NCI-H1694 (cell line): ENCODE data around the gene MUC15.
"Not testable (repeated sequence)": the region's sequence is repeated elsewhere in the genome, so short reads cannot be mapped to it uniquely, and the experiment has no call there.

Source experiments
- DNase-seq: peaks from one replicate; lab custom pipeline; 2025; lab: John Stamatoyannopoulos, UW

The MUC15 gene

DNA sequence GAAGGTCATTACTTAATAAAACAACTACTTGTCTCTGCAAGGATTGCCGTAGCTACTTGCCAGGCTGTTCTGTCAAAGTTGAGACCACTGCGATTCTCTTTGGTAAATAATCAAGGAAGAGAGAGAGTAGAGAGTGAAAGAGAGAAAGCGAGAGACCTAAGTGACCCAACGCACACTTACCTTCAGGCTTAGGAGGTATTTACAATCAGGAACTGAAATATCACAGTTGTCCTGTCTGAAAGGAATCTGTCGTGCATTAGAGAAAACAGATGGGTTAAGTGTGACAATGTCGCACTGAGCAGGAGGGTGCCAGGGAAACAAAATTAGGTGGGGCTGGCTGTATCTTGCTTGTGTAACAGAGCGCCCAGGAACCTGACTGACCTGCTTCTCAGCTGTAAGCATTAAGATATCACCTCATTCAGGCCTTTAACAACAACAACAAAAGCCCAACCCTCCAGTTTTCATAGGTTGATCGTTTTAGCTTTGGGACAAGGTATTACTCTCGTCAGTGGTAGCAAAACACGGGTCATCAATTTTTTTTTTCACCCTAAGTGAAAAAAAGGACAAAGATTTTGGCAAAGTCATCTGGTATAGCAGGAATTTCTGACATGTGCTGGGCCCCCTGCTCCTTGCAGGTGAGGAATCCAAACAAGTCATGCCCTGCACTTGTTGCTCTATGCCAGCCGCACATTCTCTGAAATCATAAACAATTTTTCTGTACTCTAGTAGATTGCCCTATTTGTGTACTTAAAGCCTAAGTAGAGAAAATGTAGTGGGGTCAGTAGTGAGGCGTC lies at the start of gene MUC15:
TSS of gene MUC15 (minus strand) at position 403 of the 794 bp plus-strand sequence. CDS start 5,169 bp downstream, outside the sequence.
- DNase-seq = no peak

DNA sequence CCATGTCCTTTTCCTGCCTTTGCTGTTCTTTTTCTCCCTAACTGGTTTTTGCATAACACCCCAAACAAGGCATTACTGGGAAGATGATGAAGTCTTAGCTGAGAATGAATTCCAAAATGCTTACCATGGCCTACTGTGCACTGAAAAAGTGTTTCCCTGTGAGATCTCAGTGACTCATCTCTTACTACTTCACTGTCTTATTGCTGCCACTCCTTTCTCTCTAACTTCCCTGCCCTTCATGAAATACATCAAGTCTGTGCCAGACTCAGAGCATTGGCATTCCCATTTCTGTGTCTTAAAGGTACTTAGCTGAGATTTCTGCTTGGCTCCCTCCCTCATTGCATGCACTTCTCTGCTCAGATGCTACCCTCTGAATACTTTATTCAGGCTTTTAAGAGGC lies 49.1 kb upstream of the MUC15 start:
- no peak for DNase-seq

DNA sequence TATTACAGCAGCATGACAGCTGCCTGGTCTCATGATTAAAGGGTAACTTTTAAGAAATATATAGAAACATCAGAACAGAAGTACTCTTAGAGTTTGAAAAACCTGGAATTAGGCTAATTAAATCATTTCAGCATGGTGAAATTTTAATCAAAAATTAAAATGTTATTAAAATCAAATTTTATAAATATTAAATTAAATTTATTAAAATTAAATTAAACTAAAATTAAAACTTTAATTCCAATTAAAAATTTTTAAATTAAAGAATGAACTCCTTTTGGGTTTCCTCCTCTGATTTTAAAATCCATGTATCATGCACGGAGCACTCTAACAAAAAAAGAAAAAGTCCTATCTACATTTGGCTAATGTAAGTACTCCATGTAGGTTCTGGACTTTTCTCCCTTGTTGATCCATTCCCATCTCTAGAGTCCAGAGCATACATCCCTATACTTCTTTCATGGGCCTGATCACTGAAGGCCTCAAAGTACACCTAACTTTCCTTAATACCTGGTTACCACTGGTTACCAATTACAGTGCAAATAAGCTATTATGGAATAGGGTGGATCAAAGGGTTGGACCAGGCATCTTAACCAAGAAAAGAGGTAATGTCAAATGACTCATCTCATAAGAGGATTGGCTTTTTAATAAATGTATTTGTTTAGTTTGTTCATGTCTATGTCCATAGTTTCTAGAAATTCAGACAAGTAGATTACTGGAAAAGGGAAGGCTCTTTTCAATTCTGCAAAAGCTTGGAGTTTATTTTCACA lies 48.4 kb upstream of the MUC15 start:
- no peak for DNase-seq

DNA sequence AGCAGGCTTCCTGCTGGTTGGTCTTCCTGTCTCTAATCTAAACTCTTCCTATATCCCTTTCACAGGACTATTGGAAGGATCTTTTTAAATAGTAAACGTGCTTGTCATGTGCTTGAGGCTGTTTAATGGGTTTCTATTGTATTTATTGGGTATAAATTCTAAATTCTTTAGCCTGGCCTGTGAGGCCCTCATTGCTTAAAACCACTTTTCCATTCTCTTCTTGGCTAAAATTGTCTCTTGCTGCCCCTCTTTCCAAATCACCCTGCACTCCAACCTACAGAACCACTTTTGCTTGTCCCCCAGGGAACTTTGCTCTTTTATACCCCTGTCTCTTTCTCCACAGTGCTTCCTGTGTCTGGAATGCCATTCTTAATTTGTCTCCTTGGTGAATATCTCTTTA lies 46.4 kb upstream of the MUC15 start:
- no peak for DNase-seq

GRCh38 chr11:26613759-26614158 lies 41.7 kb upstream of the MUC15 start:
- DNase-seq = no peak

- no peak for DNase-seq
These were observed 36.6 kb upstream of the MUC15 start for GRCh38 chr11:26608507-26609146.

DNA sequence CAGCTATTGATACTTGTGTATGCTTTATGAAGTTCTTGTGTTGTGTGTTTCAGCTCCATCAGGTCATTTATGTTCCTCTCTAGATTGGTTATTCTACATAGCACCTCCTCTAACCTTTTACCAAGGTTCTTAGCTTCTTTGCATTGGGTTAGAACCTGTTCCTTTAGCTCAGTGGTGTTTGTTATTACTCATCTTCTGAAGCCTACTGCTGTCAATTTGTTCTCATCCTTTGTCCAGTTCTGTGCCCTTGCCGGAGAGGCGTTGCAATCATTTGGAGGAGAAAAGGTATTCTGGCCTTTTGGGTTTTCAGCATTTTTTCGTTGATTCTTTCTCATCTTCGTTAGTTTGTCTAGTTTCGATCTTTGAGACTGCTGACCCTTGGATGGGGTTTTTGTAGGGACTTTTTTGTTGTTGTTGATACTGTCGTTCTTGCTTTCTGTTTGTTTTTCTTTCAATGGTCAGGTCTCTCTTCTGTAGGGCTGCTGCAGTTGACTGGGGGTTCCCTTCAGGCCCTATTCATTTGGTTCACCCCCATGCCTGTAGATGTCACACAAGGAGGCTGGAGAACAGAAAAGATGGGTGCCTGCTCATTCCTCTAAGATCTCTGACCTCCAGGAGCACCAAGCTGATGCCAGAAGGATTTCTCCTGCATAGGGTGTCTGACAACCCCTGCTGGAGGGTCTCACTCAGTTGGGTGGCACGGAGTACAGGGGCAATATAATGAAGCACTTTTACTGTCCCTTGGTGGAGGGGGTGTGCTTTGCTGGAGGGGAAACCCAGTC lies 35.9 kb upstream of the MUC15 start:
- no peak for DNase-seq

GRCh38 chr11:26599876-26600434 lies 27.9 kb upstream of the MUC15 start:
- no peak for DNase-seq

GRCh38 chr11:26599425-26599824 lies 27.4 kb upstream of the MUC15 start:
- no peak for DNase-seq

DNA sequence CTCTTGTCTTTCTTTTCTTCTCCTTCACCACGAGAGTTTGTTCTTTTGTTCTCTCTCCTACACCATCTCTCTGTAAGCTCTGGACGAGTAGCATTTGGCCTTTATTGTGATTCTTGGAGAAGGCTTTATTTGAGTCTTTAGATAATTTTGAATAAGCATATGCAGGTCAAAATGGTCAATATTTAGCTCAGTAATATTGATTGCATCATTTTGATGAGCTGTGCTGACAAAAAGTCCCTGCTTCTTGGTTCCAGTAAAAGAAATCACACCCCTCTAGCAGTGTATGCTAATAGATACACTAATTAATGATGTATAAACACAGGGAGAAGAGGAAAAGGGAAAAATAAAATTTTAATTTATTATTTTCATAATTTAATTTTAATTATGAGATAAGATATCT lies 25.8 kb upstream of the MUC15 start:
- no peak for DNase-seq

DNA sequence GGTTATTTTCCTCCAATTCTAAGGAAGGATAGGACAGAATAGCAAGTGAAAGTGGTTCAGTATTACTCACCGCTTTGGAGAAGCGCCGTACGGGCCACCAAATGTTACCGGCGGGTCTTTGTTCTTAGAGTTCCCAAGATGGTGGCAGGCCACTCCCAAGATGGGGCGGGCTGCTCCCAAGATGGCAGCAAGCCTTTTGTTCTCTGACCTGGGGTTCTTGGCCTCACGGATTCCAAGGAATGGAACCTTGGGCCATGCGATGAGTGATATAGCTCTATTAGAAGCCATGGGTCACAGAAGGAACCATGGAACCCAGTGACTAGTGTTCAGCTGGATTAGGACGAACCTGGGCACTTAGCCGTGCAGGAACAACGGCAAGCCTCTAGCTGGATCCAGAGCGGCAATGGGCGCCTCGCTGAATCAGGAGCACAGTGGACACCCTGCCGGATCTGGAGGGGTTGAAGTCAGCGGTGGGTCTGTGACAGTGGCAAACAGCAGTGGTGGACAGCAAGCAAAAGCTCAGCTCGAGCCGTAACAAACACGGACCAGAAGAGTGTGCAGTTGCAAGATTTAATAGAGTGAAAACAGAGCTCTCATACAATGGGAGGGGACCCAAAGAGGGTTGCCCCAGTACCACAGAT lies 25.1 kb upstream of the MUC15 start:
- DNase-seq = not testable (repeated sequence)

DNA sequence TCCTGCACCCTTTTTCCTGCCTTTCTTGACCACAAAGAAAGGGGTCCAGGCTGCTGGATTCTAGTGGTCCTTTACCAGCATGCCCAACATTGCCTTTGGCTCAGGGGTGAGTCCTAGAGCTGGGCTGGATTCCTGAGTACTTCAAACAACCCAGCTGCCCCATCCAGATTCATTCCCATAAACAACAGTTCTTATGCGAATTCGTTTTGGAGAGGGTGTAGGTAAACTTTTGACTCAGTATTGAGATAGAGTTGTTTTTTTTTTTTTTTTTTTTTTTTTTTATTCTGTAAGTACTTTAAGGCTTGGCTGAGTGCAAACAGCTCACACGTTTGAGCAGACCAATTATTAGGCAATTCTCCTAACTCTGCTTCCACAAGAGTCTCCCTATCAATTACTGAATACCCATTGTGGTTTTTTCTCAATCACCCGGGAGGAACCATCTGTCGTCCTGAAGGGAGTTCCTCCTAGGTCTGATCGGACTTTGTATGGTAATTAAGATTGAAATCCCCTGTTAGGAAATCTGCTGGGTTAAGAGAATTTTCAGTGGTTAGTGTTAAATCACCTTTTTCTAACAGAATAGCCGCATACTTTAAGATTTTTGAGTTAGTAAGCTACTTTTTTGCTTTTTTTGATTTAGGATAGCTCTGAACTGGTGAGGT lies 23.3 kb upstream of the MUC15 start:
- not testable (repeated sequence) for DNase-seq

DNA sequence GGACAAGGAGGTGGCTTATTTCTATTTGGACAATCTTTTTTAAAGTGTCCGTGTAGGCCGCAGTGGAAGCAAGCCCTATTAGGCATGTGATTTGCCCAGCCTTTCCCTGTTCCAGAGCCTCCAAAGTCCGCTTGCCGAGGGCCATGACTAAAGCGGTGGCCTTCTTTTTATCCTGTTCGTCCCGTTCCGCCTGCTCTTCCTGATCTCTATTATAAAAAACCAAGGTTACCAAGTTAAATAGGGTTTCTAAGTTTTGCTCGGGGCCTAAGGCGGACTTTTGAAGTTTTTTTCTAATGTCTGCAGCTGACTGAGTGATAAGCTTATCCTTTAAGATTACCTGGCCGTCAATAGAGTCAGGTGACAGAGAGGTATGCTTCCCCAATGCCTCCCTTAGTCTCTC lies 21.6 kb upstream of the MUC15 start:
- no peak for DNase-seq

DNA sequence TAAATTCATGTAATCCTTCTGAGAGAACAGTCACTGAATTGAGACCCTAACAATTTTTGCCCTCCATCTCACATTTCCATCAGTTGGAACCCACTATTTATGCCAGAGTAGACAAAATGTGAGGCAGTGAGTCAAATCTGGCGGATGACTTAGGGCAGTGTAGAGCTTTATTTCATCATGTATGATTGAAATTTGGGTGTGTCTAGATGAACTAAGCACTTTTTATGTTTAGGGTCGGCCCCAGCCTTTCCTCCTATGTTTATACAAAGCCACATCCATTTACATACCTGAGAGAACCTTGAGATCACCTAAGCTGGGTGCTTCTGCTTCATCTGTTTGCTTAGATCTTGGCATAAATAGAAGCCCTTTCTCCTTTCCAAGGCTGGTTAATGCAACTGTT lies 15.0 kb upstream of the MUC15 start:
- no peak for DNase-seq

- DNase-seq = no peak
These were observed 12.8 kb upstream of the MUC15 start for GRCh38 chr11:26584818-26585217.

- DNase-seq = no peak
These were observed 11.5 kb upstream of the MUC15 start for GRCh38 chr11:26583550-26583949.

- DNase-seq = no peak
These were observed 8.9 kb upstream of the MUC15 start for GRCh38 chr11:26580929-26581328.

DNA sequence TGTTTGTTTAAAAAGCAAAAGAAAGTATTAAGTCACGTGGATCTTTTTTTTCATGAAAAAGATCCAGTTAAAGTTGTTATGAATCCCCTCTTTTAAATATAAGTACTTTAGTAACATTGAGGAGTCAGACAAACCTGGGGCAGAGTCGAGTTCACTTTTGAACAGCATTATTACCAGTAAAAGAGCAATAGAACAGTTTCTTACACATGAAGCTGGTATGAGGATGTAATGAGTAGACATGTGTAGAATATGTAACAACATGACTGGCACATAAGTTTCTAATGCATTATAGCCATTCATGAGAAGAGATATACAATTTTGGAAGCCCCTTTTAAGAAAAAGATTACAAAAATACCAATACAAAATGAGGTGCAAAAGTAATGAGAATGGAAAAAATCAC lies 7.6 kb upstream of the MUC15 start:
- DNase-seq = no peak

DNA sequence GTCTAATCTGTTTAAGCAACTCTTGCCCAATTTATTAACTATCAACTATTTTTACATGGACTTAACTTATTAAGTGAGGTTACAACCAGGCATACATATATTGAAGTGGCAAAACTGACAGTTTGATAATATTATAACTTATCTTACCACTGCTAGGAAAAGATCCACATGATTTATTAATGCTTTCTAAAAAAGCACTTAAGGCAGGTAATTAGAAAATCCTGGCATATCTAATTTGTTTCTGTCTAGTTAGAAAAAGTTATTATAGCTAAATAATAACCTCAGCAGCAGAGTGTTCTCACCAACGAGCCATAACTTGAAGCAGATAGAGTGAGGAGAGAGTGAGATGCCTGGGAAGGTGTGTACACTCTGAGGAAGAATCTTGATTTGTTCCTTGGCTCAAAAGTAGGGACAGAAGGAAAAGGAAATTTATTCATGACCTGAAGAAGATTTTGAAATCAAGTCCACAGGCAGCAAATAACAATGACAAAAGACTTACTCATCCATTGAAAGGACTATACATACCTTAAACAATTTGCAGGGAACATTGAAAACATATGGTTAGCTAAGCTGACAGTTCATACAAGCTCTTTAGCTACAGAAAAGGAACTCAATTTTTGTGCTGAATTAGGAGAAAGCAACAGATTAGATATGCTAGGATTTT lies 7.1 kb upstream of the MUC15 start:
- DNase-seq = no peak

DNA sequence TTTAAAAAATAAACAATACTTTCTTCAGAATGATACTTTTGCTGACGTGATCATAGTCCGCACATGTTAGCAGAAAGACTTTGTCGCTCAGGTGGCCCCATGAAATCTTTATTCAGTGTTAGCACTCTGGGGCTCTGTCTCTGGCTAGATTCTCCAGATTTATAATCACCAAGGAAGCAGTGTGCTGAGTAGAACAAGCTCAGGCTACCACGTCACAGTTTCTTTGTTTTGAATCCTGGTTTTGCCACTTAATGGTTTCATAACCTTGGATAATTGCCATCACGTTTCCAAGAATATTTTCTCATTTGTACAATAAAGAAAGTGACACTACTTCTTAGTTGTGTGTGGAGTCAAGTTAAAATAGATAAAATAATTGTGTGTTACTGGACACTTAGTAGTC lies 3.9 kb upstream of the MUC15 start:
- DNase-seq = no peak
